AG09309 (cell line): ENCODE measurements around the gene RUFY3.

Source experiments
- DNase-seq: peaks from one replicate; pipeline ENCODE4 v3.0.0-alpha.2; 2010; ENCODE audit warnings: low read depth
- H3K4me3 ChIP-seq: 2 replicates; pipeline ENCODE4 v1.5.1; 2011; ENCODE audit warnings: mild to moderate bottlenecking, low read depth, low read length, moderate library complexity; ENCODE audit not compliant: control insufficient read depth
- TF ChIP-seq, protein P1 (sequence below): IDR thresholded peaks from 2 replicates; pipeline ENCODE4 v1.5.1; 2011; ENCODE audit warnings: mild to moderate bottlenecking, low read depth, low read length, inconsistent platforms; ENCODE audit not compliant: insufficient read depth, control insufficient read depth; ENCODE audit errors: missing control alignments

The RUFY3 gene

DNA sequence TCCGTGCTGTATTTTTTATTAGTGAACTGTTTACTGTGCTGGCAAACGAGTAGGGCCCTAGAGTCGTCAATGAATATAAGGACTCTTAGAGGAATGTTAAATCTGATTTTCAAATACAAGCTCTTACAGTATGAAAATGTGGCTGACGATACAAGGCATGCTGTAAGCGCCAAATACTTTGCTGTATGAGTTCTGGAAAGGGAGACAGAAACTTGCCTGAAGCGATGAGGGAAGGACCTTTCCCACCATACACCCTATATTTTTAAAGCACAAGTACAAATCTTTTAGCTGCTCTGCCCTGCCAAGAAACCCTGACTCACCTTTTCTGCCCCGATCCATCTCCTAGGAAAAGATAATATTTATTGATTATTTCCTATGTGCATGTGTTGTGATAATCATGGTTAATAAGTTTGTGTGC is 15.7 kb upstream of the RUFY3 start:
- no peak for DNase-seq
- TF ChIP-seq, protein P1, sequence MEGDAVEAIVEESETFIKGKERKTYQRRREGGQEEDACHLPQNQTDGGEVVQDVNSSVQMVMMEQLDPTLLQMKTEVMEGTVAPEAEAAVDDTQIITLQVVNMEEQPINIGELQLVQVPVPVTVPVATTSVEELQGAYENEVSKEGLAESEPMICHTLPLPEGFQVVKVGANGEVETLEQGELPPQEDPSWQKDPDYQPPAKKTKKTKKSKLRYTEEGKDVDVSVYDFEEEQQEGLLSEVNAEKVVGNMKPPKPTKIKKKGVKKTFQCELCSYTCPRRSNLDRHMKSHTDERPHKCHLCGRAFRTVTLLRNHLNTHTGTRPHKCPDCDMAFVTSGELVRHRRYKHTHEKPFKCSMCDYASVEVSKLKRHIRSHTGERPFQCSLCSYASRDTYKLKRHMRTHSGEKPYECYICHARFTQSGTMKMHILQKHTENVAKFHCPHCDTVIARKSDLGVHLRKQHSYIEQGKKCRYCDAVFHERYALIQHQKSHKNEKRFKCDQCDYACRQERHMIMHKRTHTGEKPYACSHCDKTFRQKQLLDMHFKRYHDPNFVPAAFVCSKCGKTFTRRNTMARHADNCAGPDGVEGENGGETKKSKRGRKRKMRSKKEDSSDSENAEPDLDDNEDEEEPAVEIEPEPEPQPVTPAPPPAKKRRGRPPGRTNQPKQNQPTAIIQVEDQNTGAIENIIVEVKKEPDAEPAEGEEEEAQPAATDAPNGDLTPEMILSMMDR = no peak
- H3K4me3 ChIP-seq = peak overlapping the region; percentile 75

GRCh38 chr4:70706516-70706915 is 15.2 kb upstream of the RUFY3 start:
- TF ChIP-seq, protein P1 = no peak
- peak overlapping the region; percentile 75 for H3K4me3 ChIP-seq
- DNase-seq = no peak

DNA sequence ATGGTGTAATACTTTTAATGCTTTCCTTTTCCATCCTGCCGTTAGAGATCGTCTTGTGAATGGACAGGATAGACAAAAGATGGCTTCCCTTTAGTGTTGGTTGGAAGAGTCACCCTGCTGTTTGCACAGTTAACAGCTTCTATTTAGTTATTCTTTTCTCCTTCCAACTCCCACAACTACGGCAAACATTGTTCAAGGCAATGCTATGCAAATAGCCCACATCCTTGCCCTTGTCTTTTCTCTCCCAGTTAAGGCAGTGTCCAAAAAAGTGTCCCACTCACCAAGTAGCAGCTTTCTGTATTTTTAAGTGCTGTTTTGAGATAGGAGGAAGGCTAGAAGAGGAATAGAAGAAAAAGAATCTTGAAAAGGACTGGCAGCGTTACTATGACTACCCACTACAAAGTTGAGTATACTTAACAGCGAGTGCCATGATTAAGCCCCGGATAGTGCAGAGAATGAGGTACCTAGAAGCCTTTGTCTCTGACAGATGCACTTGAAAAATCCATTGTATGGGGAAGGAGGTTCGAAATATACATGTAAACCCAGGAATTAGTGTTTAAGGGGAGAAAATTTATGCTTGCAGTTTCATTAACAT is 12.1 kb upstream of the RUFY3 start:
- no peak overlapping the region for H3K4me3 ChIP-seq
- no peak for DNase-seq
- TF ChIP-seq, protein P1 = no peak

DNA sequence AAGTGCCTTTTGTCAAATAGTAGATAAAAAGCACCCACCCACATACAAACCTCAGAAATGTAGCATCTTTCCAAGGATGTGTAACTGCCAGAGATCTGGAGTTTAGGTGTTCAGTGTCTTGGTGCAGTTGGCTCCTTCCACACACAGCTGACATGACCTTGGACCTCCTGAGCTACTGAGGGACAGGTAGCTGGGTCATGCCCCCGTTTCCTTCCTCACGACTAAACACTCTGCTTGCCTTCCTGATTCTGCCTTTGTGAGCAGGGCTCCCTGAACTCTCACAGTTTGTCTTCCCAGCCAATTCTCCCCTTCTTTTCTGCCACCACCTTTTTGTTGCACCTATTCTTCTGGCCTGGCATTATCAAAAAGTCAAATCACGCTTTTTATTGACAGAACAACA is 10.2 kb upstream of the RUFY3 start:
- H3K4me3 ChIP-seq = no peak overlapping the region
- no peak for DNase-seq
- TF ChIP-seq, protein P1 = no peak

GRCh38 chr4:70712150-70712549 is 9.6 kb upstream of the RUFY3 start:
- TF ChIP-seq, protein P1 = no peak
- no peak overlapping the region for H3K4me3 ChIP-seq
- DNase-seq = no peak

DNA sequence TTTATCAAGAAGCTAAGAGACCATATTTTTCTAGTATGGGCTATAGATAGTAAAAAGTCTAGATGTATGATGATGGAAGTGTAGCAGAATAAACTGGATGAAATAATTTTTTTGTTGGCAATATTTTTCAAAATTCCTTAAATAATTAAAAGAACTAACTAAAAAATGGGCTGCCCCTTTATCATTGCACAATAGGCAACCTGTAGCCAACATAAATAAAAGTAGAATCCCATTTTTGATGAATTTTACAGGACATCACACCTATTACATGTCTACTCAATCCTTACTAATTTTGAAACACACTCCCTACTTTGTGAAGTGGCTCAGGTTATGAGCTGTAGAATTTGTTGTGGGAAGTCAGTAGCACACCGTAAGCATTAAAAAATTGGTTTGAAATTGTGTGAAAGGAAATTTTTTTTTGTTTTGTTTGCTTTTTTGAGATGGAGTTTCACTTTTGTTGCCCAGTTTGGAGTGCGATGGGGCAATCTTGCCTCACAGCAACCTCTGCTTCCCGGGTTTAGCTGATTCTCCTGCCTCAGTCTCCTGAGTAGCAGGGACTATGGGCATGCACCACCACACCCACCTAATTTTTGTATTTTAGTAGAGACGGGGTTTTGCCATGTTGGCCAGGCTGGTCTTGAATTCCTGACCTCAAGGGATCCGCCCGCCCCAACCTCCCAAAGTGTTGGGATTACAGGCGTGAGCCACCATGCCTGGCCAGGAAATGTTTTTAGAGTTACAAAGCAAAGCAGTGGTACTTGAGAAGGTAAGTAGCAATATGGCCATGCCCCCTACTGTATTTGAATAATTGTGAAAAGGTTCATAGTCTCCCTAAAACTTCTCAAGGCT is 8.9 kb upstream of the RUFY3 start:
- TF ChIP-seq, protein P1 = no peak
- H3K4me3 ChIP-seq = no peak overlapping the region
- DNase-seq = no peak
